Measurements from ENCODE around the gene DCAF8. TPM values are rescaled to one million over a fixed set of nuclear protein-coding genes. Genes with fewer than 3 reads are reported as not detected.

Gene DCAF8
- total RNA-seq, 1 experiment from 2014 or later: 129 TPM

GRCh38 chr1:160251687-160252526 lies 10.4 kb downstream of the DCAF8 start:
- Histone ChIP-seq H3K4me3 (ENCODE audit: insufficient read depth, low read depth, low read length) (no peak overlapping the region), H3K36me3 (replicated peaks; ENCODE audit: control insufficient read depth, insufficient read depth, low read length) (peaks cover 2% of the 10 kb centered on the region; the same call in 1 of the 2 replicates), H3K27me3 (ENCODE audit: control insufficient read depth, insufficient read depth, low read length) (no peaks in the 10 kb centered on the region)
- DNase-seq: peak; percentile 62

GRCh38 chr1:160251011-160251410 lies 11.3 kb downstream of the DCAF8 start:
- peaks cover 2% of the 10 kb centered on the region; the same call in 1 of the 2 replicates for H3K36me3 ChIP-seq (replicated peaks; ENCODE audit: control insufficient read depth, insufficient read depth, low read length)
- DNase-seq: no peak
- no peaks in the 10 kb centered on the region for H3K27me3 ChIP-seq (ENCODE audit: control insufficient read depth, insufficient read depth, low read length)
- H3K4me3 ChIP-seq (ENCODE audit: insufficient read depth, low read depth, low read length): no peak overlapping the region

GRCh38 chr1:160247053-160247452 lies 15.3 kb downstream of the DCAF8 start:
- H3K4me3 ChIP-seq (ENCODE audit: insufficient read depth, low read depth, low read length): no peak overlapping the region
- H3K36me3 ChIP-seq (replicated peaks; ENCODE audit: control insufficient read depth, insufficient read depth, low read length): peaks cover 6% of the 10 kb centered on the region
- H3K27me3 ChIP-seq (ENCODE audit: control insufficient read depth, insufficient read depth, low read length): no peaks in the 10 kb centered on the region
- no peak for DNase-seq

- no peak overlapping the region for H3K4me3 ChIP-seq (ENCODE audit: insufficient read depth, low read depth, low read length)
- H3K27me3 ChIP-seq (ENCODE audit: control insufficient read depth, insufficient read depth, low read length): no peaks in the 10 kb centered on the region
- DNase-seq: no peak
- H3K36me3 ChIP-seq (replicated peaks; ENCODE audit: control insufficient read depth, insufficient read depth, low read length): peaks cover 6% of the 10 kb centered on the region
Observed at GRCh38 chr1:160245434-160245833, 16.9 kb downstream of the DCAF8 start.

- Histone ChIP-seq H3K36me3 (replicated peaks; ENCODE audit: control insufficient read depth, insufficient read depth, low read length) (peaks cover 16% of the 10 kb centered on the region), H3K4me3 (ENCODE audit: insufficient read depth, low read depth, low read length) (no peak overlapping the region), H3K27me3 (ENCODE audit: control insufficient read depth, insufficient read depth, low read length) (no peaks in the 10 kb centered on the region)
- no peak for DNase-seq
Observed at GRCh38 chr1:160244209-160244608, 18.1 kb downstream of the DCAF8 start.

GRCh38 chr1:160243767-160244166 lies 18.6 kb downstream of the DCAF8 start:
- no peaks in the 10 kb centered on the region for H3K27me3 ChIP-seq (ENCODE audit: control insufficient read depth, insufficient read depth, low read length)
- no peak for DNase-seq
- H3K36me3 ChIP-seq (replicated peaks; ENCODE audit: control insufficient read depth, insufficient read depth, low read length): peaks cover 18% of the 10 kb centered on the region
- H3K4me3 ChIP-seq (ENCODE audit: insufficient read depth, low read depth, low read length): no peak overlapping the region

- H3K4me3 ChIP-seq (ENCODE audit: insufficient read depth, low read depth, low read length): no peak overlapping the region
- peaks cover 35% of the 10 kb centered on the region for H3K36me3 ChIP-seq (replicated peaks; ENCODE audit: control insufficient read depth, insufficient read depth, low read length)
- DNase-seq: no peak
- no peaks in the 10 kb centered on the region for H3K27me3 ChIP-seq (ENCODE audit: control insufficient read depth, insufficient read depth, low read length)
Observed at GRCh38 chr1:160239582-160240299, 22.6 kb downstream of the DCAF8 start.

- H3K27me3 ChIP-seq (ENCODE audit: control insufficient read depth, insufficient read depth, low read length): no peaks in the 10 kb centered on the region
- H3K4me3 ChIP-seq (ENCODE audit: insufficient read depth, low read depth, low read length): no peak overlapping the region
- no peak for DNase-seq
- H3K36me3 ChIP-seq (replicated peaks; ENCODE audit: control insufficient read depth, insufficient read depth, low read length): peaks cover 32% of the 10 kb centered on the region
Observed at GRCh38 chr1:160238408-160238807, 23.9 kb downstream of the DCAF8 start.

GRCh38 chr1:160237558-160237957 lies 24.8 kb downstream of the DCAF8 start:
- H3K27me3 ChIP-seq (ENCODE audit: control insufficient read depth, insufficient read depth, low read length): no peaks in the 10 kb centered on the region
- no peak for DNase-seq
- H3K4me3 ChIP-seq (ENCODE audit: insufficient read depth, low read depth, low read length): no peak overlapping the region
- H3K36me3 ChIP-seq (replicated peaks; ENCODE audit: control insufficient read depth, insufficient read depth, low read length): peaks cover 30% of the 10 kb centered on the region

GRCh38 chr1:160236806-160237205 lies 25.5 kb downstream of the DCAF8 start:
- Histone ChIP-seq H3K36me3 (replicated peaks; ENCODE audit: control insufficient read depth, insufficient read depth, low read length) (peaks cover 30% of the 10 kb centered on the region), H3K27me3 (ENCODE audit: control insufficient read depth, insufficient read depth, low read length) (no peaks in the 10 kb centered on the region), H3K4me3 (ENCODE audit: insufficient read depth, low read depth, low read length) (no peak overlapping the region)
- no peak for DNase-seq

GRCh38 chr1:160232911-160233310 lies 29.4 kb downstream of the DCAF8 start:
- no peak for DNase-seq
- H3K27me3 ChIP-seq (ENCODE audit: control insufficient read depth, insufficient read depth, low read length): no peaks in the 10 kb centered on the region
- H3K36me3 ChIP-seq (replicated peaks; ENCODE audit: control insufficient read depth, insufficient read depth, low read length): peaks cover 22% of the 10 kb centered on the region
- no peak overlapping the region for H3K4me3 ChIP-seq (ENCODE audit: insufficient read depth, low read depth, low read length)

GRCh38 chr1:160228431-160228830 lies 33.9 kb downstream of the DCAF8 start:
- no peaks in the 10 kb centered on the region for H3K27me3 ChIP-seq (ENCODE audit: control insufficient read depth, insufficient read depth, low read length)
- DNase-seq: no peak
- no peak overlapping the region for H3K4me3 ChIP-seq (ENCODE audit: insufficient read depth, low read depth, low read length)
- peaks cover 40% of the 10 kb centered on the region for H3K36me3 ChIP-seq (replicated peaks; ENCODE audit: control insufficient read depth, insufficient read depth, low read length)

GRCh38 chr1:160227561-160227960 lies 34.8 kb downstream of the DCAF8 start:
- peaks cover 45% of the 10 kb centered on the region for H3K36me3 ChIP-seq (replicated peaks; ENCODE audit: control insufficient read depth, insufficient read depth, low read length)
- no peak overlapping the region for H3K4me3 ChIP-seq (ENCODE audit: insufficient read depth, low read depth, low read length)
- no peak for DNase-seq

GRCh38 chr1:160227034-160227433 lies 35.3 kb downstream of the DCAF8 start:
- H3K4me3 ChIP-seq (ENCODE audit: insufficient read depth, low read depth, low read length): no peak overlapping the region
- peaks cover 49% of the 10 kb centered on the region for H3K36me3 ChIP-seq (replicated peaks; ENCODE audit: control insufficient read depth, insufficient read depth, low read length)
- no peak for DNase-seq
- H3K27me3 ChIP-seq (ENCODE audit: control insufficient read depth, insufficient read depth, low read length): no peaks in the 10 kb centered on the region

More at GRCh38 chr1:160227561-160227960, 34.8 kb downstream of the DCAF8 start:
- no peaks in the 10 kb centered on the region for H3K27me3 ChIP-seq (ENCODE audit: control insufficient read depth, insufficient read depth, low read length)

- Histone ChIP-seq H3K27me3 (ENCODE audit: control insufficient read depth, insufficient read depth, low read length) (no peaks in the 10 kb centered on the region), H3K4me3 (ENCODE audit: insufficient read depth, low read depth, low read length) (no peak overlapping the region), H3K36me3 (replicated peaks; ENCODE audit: control insufficient read depth, insufficient read depth, low read length) (peaks cover 49% of the 10 kb centered on the region)
- no peak for DNase-seq
Observed at GRCh38 chr1:160226623-160227022, 35.7 kb downstream of the DCAF8 start.

All from H7 (cell line).